Suppressor macrophage treated with lipopolysaccharide for 4 hours (primary cell): ENCODE measurements around the gene NPC1L1.
"Not testable (repeated sequence)": the region's sequence is repeated elsewhere in the genome, so short reads cannot be mapped to it uniquely, and the experiment has no call there.

ENCODE experiments used
- DNase-seq: peaks from one replicate; pipeline ENCODE4 v3.0.0-alpha.2; 2020

The NPC1L1 gene

DNA sequence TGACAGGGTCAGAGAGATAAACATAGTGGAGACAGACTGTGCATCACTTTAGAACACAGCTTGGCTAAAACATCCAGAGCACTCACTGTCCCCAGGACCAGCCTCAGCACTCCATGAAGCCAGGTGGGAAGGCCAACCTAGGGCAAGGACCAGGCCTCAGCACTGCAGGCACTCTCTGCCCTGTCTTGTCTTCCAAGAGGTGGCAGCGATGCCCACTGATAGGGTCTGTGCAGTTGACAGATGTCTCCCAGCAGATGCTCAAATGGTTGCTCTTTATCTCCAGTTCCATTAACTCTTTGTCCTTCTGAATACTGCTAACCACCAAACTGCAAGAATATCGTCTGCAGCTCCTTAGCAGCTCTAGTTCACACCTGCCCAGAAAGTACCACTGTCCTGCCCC lies 23.5 kb upstream of the NPC1L1 start:
- no peak for DNase-seq

DNA sequence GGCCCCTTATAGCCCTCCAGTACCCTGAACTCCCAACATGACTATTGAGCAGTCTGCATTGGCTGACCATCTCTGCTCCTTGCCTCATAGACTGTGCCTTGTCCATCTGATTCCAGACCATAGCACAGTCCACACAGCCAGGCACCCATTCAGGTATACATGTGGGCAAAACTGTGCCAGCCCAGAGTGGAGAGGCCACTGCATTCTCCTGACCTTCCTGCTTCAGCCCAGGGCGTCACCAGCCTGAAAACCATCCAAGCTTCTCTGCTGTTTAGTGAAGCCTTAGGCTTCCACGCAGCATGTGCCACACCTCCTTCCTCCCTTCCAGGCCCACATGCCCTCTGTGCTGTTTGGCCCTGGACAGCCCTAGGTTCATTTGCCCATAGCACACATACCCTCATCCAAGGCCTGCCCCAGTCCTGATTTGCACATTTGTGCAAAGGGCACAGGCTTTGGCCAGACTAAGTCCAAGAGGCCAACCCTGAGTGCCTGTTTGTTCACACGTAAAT lies 22.1 kb upstream of the NPC1L1 start:
- no peak for DNase-seq

DNA sequence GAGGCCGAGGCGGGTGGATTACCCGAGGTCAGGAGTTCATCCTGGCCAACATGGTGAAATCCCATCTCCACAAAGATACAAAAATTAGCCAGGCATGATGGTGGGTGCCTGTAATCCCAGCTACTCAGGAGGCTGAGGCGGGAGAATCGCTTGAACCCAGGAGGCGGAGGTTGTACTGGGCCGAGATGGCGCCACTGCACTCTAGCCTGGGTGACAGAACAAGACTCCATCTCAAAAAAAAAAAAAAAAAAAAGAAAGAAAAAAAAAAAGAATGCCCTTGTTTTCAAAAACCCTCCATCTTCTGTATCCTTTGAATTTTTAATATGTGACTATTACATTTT lies 21.5 kb upstream of the NPC1L1 start:
- not testable (repeated sequence) for DNase-seq

DNA sequence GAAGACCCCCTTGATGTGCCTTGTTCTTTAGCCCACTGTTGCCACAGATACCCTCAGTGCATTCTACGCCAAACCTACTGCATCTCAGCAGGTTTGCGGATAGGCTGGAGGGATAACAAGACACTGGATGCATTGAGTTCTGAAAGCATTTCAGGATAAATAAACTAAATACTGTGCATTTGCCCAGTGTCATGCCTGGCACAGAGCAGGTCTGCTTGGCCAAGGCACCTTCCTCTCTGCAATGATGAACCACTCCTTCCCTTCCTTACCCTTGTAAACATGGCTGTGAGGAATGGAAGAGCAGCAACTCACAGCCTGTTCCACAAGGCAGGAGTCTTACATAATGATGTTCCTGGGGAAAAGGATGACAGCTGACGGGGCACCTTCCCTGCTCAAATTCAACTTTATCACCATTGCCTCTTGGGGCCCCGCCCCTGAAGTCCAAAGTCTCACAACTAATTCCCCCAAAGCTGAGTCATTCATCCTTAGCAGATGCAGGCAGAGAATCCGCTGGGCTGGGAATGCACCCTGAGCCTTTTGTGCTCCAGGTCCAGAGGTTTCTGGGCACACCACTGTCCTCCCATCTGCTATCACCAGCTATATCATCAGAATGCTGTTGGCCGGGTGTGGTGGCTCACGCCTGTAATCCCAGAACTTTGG lies 21.0 kb upstream of the NPC1L1 start:
- no peak for DNase-seq

DNA sequence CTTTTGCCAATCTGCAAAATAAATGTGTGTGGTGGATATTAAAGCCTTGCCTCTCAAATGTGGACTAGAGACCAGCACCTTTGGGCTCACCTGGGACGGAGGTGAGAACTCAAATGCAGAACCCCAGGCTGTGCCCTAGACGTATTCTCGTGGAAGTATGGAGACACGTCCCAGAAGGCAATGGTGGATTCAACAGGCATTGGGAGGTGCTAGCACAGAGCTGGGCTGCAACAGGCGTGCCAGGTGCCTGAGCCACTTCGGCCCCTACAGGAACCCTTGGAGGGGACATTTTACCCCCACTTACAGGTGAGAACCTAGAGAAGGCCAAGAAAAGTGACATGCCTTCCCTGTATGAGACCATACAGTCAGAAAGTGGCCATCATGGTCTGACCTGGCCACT lies 20.4 kb upstream of the NPC1L1 start:
- no peak for DNase-seq

DNA sequence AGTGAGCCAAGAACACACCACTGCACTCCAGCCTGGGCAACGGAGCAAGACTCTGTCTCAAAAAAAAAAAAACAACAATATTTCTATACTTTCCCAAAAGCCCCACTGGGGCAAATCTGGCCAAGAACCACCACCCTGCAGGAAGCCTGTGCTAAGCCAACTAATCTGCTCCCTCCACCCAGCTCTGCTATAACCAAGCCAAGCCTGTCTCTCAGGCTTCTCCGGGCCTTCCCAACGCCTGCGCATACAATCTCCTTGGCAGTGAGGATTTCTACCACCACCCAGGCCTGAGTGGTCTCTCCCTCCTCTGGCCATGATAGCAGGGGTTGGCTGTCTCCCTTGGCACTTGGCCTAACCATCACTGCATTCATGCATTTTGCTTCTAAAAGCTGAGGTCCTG lies 18.4 kb upstream of the NPC1L1 start:
- no peak for DNase-seq

DNA sequence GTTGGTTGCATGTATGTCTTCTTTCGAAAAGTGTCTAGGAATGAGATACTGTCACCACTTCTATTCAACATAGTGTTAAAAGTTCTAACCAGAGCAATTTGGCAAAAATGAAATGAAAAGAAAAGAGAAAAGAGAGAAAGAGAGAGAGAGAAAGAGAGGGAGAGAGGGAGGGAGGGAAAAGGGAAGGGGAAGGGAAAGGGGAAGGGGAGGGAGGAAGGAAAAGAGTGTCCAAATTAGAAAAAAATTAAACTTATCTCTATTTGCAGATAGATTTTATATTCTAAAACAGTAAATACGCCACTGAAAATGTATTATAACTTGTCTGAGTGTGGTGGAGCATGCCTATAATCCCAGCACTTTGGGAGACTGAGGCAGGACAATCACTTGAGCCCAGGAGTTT lies 16.4 kb upstream of the NPC1L1 start:
- no peak for DNase-seq

DNA sequence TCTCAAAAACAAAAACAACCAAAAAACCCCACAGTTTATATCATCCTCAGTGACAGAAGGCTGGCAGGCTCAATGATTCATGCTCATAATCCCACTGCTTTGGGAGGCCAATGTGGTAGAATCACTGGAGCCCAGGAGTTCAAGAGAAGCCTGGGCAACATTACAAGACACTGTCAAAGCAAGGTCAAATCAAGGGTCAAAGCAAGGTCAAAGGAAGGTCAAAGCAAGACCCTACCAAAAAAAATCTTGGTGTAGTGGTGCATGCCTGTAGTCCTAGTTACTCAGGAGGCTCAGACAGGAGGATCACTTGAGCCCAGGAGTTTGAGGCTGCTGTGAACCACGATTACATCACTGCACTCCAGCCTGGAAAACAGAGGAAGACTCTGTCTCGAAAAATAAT lies 14.2 kb upstream of the NPC1L1 start:
- no peak for DNase-seq

DNA sequence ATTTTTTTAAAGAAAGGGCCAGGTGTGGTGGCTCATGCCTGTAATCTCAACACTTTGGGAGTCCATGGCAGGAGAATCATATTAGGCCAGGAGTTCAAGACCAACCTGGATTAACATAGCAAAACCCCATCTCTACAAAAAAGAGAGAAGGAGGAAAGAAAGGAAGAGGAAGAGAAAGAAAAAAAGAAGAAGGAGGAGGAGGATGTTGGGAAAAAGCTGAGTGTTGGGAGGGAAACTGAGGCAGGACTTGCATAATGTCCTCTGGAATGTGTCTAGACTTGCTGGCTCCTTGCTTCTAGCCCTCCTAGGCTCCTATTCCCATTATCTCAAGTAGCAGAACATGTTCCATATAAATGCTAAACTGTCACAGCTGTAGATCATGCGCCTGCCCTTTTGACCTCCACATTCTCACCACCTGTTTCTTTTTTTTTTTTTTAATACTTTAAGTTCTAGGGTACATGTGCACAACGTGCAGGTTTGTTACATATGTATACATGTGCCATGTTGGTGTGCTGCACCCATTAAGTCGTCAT lies 11.4 kb upstream of the NPC1L1 start:
- not testable (repeated sequence) for DNase-seq

DNA sequence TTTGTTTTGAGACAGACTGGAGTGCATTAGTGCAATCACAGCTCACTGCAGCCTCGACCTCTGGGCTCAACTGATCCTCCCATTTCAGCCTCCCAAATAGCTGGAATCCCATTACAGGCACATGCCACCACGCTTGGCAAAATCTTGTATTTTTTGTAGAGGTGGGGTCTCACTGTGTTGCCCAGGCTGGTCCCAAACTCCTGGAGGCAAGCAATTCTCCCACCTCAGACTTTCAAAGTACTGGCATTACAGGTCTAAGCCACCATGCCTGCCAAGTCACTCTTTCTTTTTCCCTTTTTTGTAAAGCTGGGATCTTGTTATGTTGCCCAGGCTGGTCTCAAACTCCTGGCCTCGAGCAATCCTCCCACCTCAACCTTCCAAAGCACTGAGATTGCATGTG lies 8.3 kb upstream of the NPC1L1 start:
- DNase-seq = no peak

DNA sequence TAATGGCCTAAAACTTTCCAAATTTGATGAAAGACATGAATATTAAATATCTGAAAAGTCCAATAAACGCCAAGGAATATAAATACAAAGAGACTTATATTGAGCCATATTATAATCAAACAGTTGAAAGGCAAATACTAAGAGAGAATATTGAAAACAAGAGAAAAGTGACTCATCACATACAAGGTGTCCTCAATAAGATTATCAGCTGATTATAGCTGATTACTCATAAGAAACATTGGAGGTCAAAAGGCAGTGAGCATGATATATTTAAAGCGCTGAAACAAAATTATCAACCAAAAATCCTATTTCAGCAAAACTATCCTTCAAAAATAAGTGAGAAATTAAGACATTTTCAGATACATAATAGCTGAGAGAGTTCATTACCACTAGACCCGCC lies 7.8 kb upstream of the NPC1L1 start:
- no peak for DNase-seq

DNA sequence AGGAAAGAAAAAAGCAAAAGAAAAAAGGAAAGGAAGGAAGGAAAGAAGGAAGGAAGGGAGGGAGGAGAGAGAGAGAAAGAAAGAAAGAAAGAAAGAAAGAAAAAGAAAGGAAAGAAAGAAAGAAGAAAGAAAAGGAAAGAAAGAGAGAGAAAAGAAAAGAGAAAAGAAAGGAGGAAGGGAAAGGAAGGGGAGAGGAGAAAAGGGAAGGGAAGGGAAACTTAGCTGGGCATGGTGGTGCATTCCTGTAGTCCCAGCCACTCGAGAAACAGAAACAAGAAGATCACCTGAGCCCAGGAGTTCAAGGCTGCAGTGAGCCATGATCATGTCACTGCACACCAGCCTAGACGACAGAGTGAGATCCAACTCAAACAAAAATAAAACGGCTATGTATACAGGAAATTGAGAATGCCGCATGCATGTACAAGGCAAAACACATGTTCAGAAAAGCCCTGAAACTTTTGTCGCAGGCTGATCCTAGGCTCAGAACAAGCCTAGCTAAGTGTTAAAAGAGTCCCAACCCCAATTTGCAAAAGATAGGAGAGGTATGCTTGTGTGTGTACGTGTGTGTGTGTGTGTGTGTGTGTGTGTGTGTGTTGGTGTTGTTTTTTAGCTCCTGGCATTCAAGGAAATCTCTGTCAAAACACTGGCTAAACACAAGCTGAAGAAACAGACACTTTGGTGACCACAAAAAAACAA lies 6.6 kb upstream of the NPC1L1 start:
- no peak for DNase-seq

DNA sequence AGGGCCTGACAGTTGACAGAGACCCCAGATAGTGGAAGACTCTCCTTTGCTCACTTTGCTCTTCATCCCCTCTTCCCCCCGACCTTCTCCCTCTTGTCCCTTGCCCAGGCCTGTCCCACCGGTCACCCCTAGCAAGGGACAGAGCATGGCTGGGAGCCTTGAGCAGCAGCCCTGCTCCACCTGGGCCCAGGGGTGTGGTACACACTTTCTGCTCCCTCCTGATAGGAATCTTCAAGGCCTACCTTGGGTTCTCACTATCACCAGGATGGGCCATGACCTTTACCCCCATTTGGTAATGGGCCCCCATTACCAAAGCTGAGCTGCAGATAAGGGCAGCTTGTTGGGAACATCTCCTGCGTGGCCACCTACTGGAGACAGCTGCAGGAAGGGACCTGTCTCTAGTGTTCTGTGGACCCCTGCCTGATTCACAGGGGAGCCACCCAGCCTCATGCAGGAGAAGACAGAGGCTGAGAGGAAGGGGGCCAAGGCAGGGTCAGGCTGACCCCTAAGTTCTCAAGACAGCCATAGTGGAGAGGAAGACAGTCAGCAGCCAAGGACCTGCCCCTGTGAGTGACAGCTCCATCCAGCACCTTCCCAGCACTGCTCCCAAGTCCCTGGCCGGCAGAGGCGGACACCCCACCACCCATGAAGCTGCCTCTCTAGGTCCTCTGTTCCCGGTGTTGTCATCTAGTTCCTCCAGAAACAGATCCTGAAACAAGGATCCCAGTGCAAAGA lies 913 bp upstream of the NPC1L1 start:
- DNase-seq = no peak

DNA sequence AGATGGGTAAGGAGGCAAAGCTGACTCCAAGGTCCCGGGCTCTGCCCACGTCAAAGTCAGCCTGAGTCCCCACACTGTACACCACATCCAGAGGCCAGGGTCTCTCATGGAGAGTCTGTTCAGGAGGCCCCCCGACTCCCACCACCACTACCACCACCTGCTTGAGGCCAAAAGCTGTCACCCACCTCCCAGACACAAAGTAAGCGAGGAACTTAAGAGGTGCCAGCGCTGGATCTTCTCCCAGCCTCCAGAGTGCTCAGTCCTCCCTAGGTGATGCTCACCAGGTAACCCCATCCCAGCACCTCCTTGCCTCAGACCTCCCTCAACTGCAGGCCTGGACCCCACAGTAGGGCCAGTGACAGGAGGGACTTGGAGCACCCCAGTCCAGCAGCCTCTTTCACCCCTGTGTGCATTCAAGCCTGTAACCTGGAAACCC lies 520 bp downstream of the NPC1L1 start:
- DNase-seq = no peak

DNA sequence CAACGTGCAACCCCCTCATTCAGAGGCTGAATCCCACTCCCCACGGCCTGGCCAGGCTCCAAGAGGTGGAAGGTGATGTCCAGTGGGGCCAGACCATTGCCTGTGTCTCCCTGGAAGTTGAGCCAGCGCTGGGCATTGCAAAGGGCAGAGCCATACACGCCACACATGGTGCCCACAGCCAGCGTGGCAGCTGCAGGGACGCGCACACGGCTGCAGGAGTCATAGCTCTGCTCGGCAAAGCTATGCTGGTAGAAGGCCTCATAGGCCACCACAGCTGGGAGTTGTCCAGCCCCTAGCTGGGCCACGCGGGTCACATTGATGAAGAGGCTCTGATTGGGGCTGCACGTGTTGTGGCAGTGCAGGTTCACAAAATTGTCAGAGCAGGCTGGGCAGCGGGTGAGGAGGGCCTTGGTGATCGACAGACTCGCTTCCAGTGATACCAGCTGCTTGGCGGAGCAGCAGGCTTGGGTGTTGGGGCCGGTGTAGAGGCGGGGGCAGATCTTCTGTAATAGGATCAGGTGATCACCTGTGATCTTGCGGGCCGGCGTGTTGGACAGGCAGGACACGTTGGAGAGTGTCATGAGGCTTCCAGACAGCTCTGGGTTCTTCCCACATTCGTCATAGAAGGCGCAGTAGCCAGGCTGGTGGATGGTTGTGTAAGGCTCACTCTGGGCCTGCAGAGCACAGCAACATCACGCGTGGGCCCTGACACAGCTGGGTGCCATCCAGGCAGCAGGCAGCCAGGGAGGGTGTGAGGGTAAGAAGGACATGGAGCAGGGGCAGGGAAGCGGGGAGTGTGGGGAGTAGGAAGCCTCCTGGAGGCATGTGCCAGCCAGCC lies 1.2 kb downstream of the NPC1L1 start:
- no peak for DNase-seq

DNA sequence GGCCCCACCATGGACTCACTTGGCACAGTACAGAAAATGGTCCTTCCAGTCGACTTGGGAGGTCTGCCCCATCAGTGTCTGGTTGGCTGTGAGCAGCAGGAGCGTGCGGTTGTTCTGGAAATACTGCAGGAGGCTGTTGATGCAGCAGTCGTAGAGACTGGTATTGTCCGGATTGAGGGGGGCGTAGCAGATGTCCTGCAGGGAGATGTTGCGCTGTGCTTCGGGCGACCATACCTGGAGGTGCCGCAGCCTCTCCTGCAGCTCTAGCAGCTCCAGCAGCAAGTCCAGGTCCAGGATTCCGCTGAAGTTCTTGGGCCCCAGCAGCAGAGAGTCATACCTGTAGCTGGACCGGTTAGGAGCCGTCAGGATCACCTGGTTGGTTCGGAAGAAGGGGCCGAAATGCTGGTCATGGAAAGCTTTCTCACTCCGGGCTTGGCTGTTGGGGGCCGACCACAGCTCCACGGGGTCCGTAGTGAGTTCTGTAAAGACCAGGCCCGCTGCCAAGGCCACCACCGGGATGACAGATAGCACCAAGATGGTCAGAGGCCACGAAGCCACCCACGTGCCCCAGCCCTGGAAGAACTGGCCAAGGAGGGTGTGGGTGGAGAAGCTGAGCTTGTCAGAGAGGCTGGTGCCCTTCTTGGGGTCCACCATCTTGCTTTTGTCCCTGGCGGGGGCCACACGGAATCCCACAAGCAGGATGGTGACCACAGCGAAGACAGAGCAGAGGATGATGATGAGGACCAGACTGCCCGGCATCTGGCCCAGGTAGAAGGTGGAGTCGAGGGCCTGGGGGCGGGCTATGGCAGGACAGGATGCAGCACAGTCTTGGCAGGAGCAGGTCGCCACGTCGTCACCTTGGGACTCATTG lies 2.1 kb downstream of the NPC1L1 start:
- DNase-seq = no peak

DNA sequence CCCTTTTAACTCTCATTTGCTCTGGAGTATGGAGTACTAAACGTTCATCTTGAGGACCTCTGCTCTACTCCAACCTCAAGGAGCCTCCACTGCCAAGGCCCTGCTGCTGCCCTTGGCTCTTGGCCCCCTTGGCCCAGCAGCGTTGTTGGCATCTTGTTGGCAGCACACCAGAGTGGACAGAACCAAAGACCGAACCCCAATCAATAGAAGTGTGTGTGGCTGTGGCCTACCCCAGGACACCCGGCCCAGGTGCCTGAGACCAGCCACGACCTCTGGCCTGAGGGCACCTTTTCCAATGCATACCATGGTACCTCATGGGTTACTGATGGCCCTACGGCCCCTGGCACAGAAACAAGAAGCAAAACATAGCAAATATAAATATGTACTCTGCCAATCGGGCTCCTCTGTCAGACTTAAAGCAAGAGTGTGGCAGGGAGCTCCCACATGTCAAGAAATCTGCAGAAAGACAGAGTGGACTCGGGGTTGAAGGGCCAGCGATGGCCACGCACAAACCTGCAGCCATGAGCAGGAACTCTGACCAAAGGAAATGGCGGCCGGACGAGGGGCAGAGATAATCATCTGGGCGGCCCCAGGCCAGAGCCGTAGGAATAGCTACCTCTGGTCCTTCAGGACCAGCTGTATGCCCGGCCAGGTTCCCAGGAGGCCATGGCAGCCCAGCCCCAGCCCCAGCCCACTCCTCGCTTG lies 2.9 kb downstream of the NPC1L1 start:
- DNase-seq = no peak

DNA sequence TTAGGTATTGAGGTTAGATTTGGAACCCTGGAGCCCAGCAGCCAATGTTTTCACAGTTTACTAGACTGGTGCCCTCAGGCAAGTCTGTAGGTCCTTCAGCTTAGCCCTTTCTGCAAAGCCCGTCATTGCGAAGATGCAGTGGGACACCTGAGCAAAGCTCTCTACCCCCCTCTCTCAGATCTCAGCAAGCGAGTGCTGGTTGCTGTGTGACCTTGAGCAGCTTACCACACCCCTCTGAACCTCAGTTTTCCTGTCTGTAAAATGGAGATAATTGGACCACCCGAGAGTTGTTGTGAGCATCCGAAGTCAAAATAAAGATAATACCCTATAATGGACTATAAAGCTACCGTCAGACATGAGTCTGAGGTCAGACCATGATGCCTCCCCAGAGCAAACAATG lies 3.7 kb downstream of the NPC1L1 start:
- no peak for DNase-seq

DNA sequence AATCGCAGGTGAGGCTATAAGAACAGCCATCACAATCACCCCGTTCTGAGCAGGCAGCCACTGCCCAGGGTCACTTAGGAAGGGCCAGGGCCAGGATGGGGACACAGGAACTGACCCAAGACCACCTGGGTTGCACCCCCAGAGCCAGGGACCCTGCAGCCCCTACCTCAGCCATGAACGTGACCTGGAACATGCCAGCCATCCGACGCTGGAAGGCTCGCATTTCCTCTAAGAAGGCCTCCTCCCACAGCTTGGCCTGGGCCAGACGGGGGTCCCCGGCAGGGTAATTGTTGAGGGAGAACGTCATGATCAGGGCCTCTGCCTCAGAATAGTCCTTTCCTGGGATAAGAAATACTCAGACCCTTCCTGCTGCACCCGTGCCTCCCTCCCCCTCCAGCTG lies 5.0 kb downstream of the NPC1L1 start:
- no peak for DNase-seq

DNA sequence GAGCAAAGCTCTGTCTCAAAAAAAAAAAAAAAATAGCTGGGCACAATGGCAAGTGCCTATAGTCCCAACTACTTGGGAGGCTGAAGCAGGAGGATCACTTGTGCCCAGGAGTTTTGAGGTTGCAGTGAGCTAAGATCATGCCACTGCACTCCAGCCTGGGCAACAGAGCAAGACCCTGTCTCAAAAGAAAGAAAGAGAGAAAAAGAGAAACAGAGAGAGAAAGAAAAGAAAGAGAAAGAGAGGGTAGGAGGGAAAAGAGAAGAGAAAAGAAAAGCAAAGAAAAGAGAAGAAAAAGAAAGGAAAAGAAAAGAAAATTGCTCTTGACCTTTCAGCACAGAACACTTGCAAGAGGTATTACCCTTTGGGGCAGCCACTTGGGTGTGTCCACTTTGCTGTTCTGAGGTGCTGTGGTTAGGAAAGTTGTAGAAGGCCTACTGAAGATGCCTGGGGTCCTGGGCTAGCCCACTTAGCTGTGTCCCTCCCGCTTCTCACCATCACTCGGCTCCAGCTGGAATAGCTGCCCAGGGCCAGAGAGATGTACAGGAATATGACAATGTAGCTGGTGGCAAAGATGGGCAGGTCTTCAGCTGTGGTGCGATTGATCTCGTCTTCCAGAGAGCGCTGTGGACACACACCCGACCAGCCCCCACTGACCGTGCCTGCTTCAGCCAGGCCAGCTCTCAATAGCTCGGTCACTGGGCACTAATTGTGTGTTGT lies 5.6 kb downstream of the NPC1L1 start:
- no peak for DNase-seq

DNA sequence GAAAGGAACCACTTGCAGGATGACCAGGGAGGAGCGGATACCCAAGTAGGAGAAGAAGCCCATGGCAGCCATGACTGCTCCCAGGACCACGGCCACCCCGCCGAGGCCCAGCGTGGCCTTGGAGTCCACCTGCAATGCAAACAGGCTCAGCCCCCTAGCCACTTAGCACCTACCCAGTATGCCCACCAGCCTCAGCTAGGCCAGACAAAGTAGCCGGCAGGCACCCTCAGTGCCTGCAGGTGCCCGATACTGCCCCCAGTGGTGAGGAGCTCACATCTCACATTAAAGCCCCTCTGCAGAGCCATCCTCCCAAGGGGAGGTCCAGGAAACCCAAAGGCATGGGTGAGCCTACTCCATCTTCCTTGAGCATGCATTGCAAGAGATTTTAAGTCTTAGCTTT lies 6.6 kb downstream of the NPC1L1 start:
- peak; percentile 61 for DNase-seq
